ENCODE data around the gene ATAD3C.
"Not testable (repeated sequence)": the region's sequence is repeated elsewhere in the genome, so short reads cannot be mapped to it uniquely, and the experiment has no call there.

Gene ATAD3C

GRCh38 chr1:1418464-1419362 lies 30.8 kb upstream of the ATAD3C start:
- DNase-seq (ENCODE audit: low read depth, low spot score) = no peak

- no peak for DNase-seq (ENCODE audit: low read depth, low spot score)
Measured at GRCh38 chr1:1419363-1419812, 30.1 kb upstream of the ATAD3C start.

- DNase-seq (ENCODE audit: low read depth, low spot score) = no peak
Measured at GRCh38 chr1:1419813-1420653, 29.5 kb upstream of the ATAD3C start.

- no peak for DNase-seq (ENCODE audit: low read depth, low spot score)
Measured at GRCh38 chr1:1420654-1421141, 28.8 kb upstream of the ATAD3C start.

GRCh38 chr1:1421147-1421906 lies 28.2 kb upstream of the ATAD3C start, which contains the start of gene ANKRD65:
TSS of gene ANKRD65 (minus strand) at chr1:1421276. CDS start at chr1:1421005, 271 bp downstream.
- DNase-seq (ENCODE audit: low read depth, low spot score) = no peak

- no peak for DNase-seq (ENCODE audit: low read depth, low spot score)
Measured at GRCh38 chr1:1421907-1422464, 27.5 kb upstream of the ATAD3C start.

GRCh38 chr1:1422465-1423244 lies 26.8 kb upstream of the ATAD3C start:
- no peak for DNase-seq (ENCODE audit: low read depth, low spot score)

GRCh38 chr1:1423245-1423597 lies 26.3 kb upstream of the ATAD3C start:
- no peak for DNase-seq (ENCODE audit: low read depth, low spot score)

- no peak for DNase-seq (ENCODE audit: low read depth, low spot score)
Measured at GRCh38 chr1:1424707-1425106, 24.8 kb upstream of the ATAD3C start.

- no peak for DNase-seq (ENCODE audit: low read depth, low spot score)
Measured at GRCh38 chr1:1425426-1425752, 24.1 kb upstream of the ATAD3C start.

GRCh38 chr1:1425753-1426495 lies 23.6 kb upstream of the ATAD3C start:
- DNase-seq (ENCODE audit: low read depth, low spot score) = no peak

GRCh38 chr1:1426496-1427105 lies 22.9 kb upstream of the ATAD3C start:
- DNase-seq (ENCODE audit: low read depth, low spot score) = no peak

- no peak for DNase-seq (ENCODE audit: low read depth, low spot score)
Measured at GRCh38 chr1:1427106-1427819, 22.2 kb upstream of the ATAD3C start.

- DNase-seq (ENCODE audit: low read depth, low spot score) = no peak
Measured at GRCh38 chr1:1427820-1428148, 21.7 kb upstream of the ATAD3C start.

GRCh38 chr1:1428174-1428573 lies 21.3 kb upstream of the ATAD3C start:
- no peak for DNase-seq (ENCODE audit: low read depth, low spot score)

GRCh38 chr1:1428967-1429366 lies 20.5 kb upstream of the ATAD3C start:
- not testable (repeated sequence) for DNase-seq (ENCODE audit: low read depth, low spot score)

GRCh38 chr1:1429671-1430073 lies 19.8 kb upstream of the ATAD3C start:
- DNase-seq (ENCODE audit: low read depth, low spot score) = no peak

GRCh38 chr1:1430114-1430982 lies 19.1 kb upstream of the ATAD3C start:
- DNase-seq (ENCODE audit: low read depth, low spot score) = no peak
